Peyer's patch (tissue), 4 donors: ENCODE results near the gene CACNA2D4.

Source experiments
- POLR2A ChIP-seq, 2 donors: fragments of 450-650 bp; IDR thresholded peaks; one replicate each; pipeline ENCODE4 v1.5.1; 2017; ENCODE audit warnings: antibody characterized with exemption in 2 of 2, mild to moderate bottlenecking in 2 of 2, moderate library complexity in 2 of 2
- TF ChIP-seq, protein P1 (sequence below), 6 experiments: fragments of 450-650 bp in 4 of 6; fragments of 200-600 bp in 2 of 6; sonication (generic) in 1 of 6; IDR thresholded peaks; one replicate each; pipeline ENCODE4 v1.5.1; 2017 to 2019; ENCODE audit warnings: antibody characterized with exemption in 6 of 6, mild to moderate bottlenecking in 3 of 6, moderate library complexity in 1 of 6

DNA sequence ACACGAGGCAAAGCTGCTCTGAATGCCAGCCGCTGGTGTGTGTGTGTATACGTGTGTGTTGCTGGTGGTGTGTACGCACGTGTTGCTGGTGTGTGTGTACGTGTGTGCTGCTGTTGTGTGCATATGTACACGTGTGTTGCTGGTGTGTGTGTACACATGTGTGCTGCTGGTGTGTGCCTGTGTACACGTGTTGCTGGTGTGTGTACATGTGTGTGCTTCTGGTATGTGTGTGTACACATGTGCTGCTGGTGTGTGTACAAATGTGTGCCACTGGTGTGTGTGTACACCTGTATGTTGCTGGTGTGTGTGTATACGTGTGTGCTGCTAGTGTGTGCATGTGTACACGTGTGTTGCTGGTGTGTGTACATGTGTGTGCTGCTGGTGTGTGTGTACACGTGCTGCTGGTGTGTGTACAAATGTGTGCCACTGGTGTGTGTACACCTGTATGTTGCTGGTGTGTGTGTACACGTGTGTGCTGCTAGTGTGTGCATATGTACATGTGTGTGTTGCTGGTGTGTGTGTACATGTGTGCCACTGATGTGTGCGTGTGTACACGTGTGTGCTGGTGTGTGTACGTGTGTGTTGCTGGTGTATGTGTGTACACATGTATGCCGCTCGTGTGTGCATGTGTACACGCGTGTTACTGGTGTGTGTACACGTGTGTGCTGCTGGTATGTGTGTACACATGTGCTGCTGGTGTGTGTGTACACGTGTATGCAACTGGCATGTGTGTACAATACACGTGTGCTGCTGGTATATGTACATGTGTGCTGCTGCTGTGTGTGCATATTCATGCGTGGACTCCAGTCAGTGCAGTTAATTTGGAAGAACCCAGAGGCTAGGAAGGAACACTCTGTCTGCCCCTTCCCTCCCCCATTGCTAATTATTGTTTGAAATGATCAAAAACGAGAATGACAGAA, 47.2 kb downstream of the CACNA2D4 start:
- TF ChIP-seq, protein P1, sequence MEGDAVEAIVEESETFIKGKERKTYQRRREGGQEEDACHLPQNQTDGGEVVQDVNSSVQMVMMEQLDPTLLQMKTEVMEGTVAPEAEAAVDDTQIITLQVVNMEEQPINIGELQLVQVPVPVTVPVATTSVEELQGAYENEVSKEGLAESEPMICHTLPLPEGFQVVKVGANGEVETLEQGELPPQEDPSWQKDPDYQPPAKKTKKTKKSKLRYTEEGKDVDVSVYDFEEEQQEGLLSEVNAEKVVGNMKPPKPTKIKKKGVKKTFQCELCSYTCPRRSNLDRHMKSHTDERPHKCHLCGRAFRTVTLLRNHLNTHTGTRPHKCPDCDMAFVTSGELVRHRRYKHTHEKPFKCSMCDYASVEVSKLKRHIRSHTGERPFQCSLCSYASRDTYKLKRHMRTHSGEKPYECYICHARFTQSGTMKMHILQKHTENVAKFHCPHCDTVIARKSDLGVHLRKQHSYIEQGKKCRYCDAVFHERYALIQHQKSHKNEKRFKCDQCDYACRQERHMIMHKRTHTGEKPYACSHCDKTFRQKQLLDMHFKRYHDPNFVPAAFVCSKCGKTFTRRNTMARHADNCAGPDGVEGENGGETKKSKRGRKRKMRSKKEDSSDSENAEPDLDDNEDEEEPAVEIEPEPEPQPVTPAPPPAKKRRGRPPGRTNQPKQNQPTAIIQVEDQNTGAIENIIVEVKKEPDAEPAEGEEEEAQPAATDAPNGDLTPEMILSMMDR (IDR thresholded peaks at IDR 0.05) = no peak
- no peak for TF ChIP-seq POLR2A (IDR thresholded peaks at IDR 0.05)
